Measurements from ENCODE around the gene CDX1. TPM values are rescaled to one million over a fixed set of nuclear protein-coding genes. Genes with fewer than 3 reads are reported as not detected.

Gene CDX1
- total and polyA plus RNA-seq, 5 donors from 2014 or later, result not detected

DNA sequence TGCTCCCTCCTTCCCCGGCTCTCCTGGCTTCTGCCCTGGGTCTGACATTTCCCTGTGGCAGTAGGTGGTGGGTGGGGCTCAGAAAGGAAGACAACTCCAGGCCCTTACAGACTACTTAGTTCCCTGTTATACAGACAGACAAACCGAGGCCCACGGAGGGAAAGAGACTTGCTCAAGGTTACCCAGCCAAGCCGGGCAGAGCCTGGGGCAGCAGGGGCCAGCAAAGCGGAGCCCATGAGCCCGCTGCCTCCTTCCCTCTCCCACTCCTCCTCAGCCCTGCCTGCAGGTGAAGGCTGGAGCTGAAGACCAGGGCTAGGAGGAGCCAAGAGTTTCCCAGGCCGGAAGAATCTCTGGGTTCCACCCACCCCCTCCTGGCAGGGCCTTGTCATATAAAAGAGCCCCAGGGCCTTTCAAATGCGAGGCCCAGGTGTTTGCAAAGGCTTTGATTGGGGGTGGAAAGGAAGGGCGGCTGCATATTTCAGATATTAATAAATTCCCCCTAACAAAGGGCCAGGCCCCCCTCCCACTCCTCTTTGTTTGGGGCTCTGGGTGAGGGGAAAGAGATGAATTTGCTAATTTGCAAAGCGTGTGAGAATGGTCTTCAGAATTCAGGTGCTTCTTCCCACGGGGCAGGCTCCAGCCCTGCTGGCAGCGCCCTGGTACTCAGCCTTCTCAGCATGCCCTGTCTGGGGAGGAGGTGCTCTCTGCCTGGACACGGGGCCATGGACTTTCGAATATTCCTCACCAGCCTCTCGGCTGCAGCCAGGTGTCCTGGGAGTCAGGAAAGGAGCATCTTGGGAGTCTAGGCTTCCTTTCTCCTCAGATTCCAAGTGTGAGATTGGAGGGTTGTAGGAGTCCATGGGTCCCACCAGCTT is 44.8 kb downstream of the CDX1 start:
- no peak overlapping the region for H3K27ac Mint-ChIP-seq
- peaks cover 14% of the 10 kb centered on the region for H3K27me3 Mint-ChIP-seq
- H3K9me3 Mint-ChIP-seq, result peaks cover 0 to 3% (median 0%) of the 10 kb centered on the region in 7 donors
- ATAC-seq (ENCODE audit: low read depth in 2 of 2) (no peak), DNase-seq (no peak)
- no peak overlapping the region for H3K4me3 Mint-ChIP-seq
- H3K36me3 ChIP-seq (ENCODE audit: control insufficient read depth, insufficient read depth, low read length), result no peaks in the 10 kb centered on the region
- H3K4me1 Mint-ChIP-seq, result peaks cover 0 to 15% (median 0%) of the 10 kb centered on the region in 4 donors
- H3K27ac ChIP-seq (ENCODE audit: insufficient read depth, low read length, poor library complexity, severe bottlenecking), result no peak overlapping the region
- H3K27me3 ChIP-seq (ENCODE audit: control insufficient read depth, insufficient read depth, low read length), result peaks cover 4% of the 10 kb centered on the region
- H3K9me3 ChIP-seq (ENCODE audit: control insufficient read depth in 2 of 2, low read length in 2 of 2), result no peaks in the 10 kb centered on the region
- H3K36me3 Mint-ChIP-seq, result no peaks in the 10 kb centered on the region
- H3K4me3 ChIP-seq (ENCODE audit: low read depth, low read length), result no peak overlapping the region
- peaks cover 4% of the 10 kb centered on the region for H3K4me1 ChIP-seq (ENCODE audit: control insufficient read depth, insufficient read depth, low read length, poor library complexity, severe bottlenecking)

GRCh38 chr5:150213530-150213929 is 47.0 kb downstream of the CDX1 start:
- H3K27ac ChIP-seq (ENCODE audit: insufficient read depth, low read length, poor library complexity, severe bottlenecking), result no peak overlapping the region
- H3K4me3 ChIP-seq (ENCODE audit: low read depth, low read length), result no peak overlapping the region
- H3K27me3 ChIP-seq (ENCODE audit: control insufficient read depth, insufficient read depth, low read length), result peaks cover under 1% of the 10 kb centered on the region
- DNase-seq (no peak), ATAC-seq (ENCODE audit: low read depth in 2 of 2) (no peak)
- H3K4me1 Mint-ChIP-seq, result peaks cover 0 to 11% (median 2%) of the 10 kb centered on the region in 4 donors
- H3K4me1 ChIP-seq (ENCODE audit: control insufficient read depth, insufficient read depth, low read length, poor library complexity, severe bottlenecking), result peaks cover 4% of the 10 kb centered on the region
- peaks cover 5% of the 10 kb centered on the region for H3K27me3 Mint-ChIP-seq
- no peaks in the 10 kb centered on the region for H3K36me3 ChIP-seq (ENCODE audit: control insufficient read depth, insufficient read depth, low read length)
- peaks cover 0 to 3% (median 0%) of the 10 kb centered on the region in 7 donors for H3K9me3 Mint-ChIP-seq
- no peaks in the 10 kb centered on the region for H3K36me3 Mint-ChIP-seq
- H3K4me3 Mint-ChIP-seq, result no peak overlapping the region
- H3K9me3 ChIP-seq (ENCODE audit: control insufficient read depth in 2 of 2, low read length in 2 of 2), result no peaks in the 10 kb centered on the region
- no peak overlapping the region for H3K27ac Mint-ChIP-seq

GRCh38 chr5:150214289-150214688 is 47.7 kb downstream of the CDX1 start:
- H3K27ac Mint-ChIP-seq, result no peak overlapping the region
- H3K9me3 ChIP-seq (ENCODE audit: control insufficient read depth in 2 of 2, low read length in 2 of 2), result no peaks in the 10 kb centered on the region
- DNase-seq (no peak), ATAC-seq (ENCODE audit: low read depth in 2 of 2) (no peak)
- H3K4me3 ChIP-seq (ENCODE audit: low read depth, low read length), result no peak overlapping the region
- peaks cover 0 to 4% (median 2%) of the 10 kb centered on the region in 4 donors for H3K4me1 Mint-ChIP-seq
- H3K27ac ChIP-seq (ENCODE audit: insufficient read depth, low read length, poor library complexity, severe bottlenecking), result no peak overlapping the region
- H3K36me3 ChIP-seq (ENCODE audit: control insufficient read depth, insufficient read depth, low read length), result no peaks in the 10 kb centered on the region
- no peak overlapping the region for H3K4me3 Mint-ChIP-seq
- peaks cover under 1% of the 10 kb centered on the region for H3K4me1 ChIP-seq (ENCODE audit: control insufficient read depth, insufficient read depth, low read length, poor library complexity, severe bottlenecking)
- no peaks in the 10 kb centered on the region for H3K36me3 Mint-ChIP-seq
- peaks cover 5% of the 10 kb centered on the region for H3K27me3 Mint-ChIP-seq
- peaks cover 0 to 2% (median 0%) of the 10 kb centered on the region in 7 donors for H3K9me3 Mint-ChIP-seq
- no peaks in the 10 kb centered on the region for H3K27me3 ChIP-seq (ENCODE audit: control insufficient read depth, insufficient read depth, low read length)

- peak overlapping the region in 1 of 3 donors; percentile 54 for H3K27ac Mint-ChIP-seq
- no peaks in the 10 kb centered on the region for H3K9me3 Mint-ChIP-seq
- H3K36me3 Mint-ChIP-seq, result no peaks in the 10 kb centered on the region
- DNase-seq (no peak), ATAC-seq (ENCODE audit: low read depth in 2 of 2) (no peak)
- Histone ChIP-seq H3K4me3 (ENCODE audit: low read depth, low read length) (no peak overlapping the region), H3K4me1 (ENCODE audit: control insufficient read depth, insufficient read depth, low read length, poor library complexity, severe bottlenecking) (no peaks in the 10 kb centered on the region), H3K27ac (ENCODE audit: insufficient read depth, low read length, poor library complexity, severe bottlenecking) (no peak overlapping the region), H3K9me3 (ENCODE audit: control insufficient read depth in 2 of 2, low read length in 2 of 2) (no peaks in the 10 kb centered on the region), H3K36me3 (ENCODE audit: control insufficient read depth, insufficient read depth, low read length) (no peaks in the 10 kb centered on the region), H3K27me3 (ENCODE audit: control insufficient read depth, insufficient read depth, low read length) (no peaks in the 10 kb centered on the region)
- H3K4me3 Mint-ChIP-seq, result no peak overlapping the region
- peaks cover 0 to 3% (median 1%) of the 10 kb centered on the region in 4 donors for H3K4me1 Mint-ChIP-seq
- peaks cover 5% of the 10 kb centered on the region for H3K27me3 Mint-ChIP-seq
Measured at GRCh38 chr5:150215979-150216944, 49.7 kb downstream of the CDX1 start.

GRCh38 chr5:150217038-150217437 is 50.5 kb downstream of the CDX1 start:
- Mint-ChIP-seq H3K4me3 (no peak overlapping the region), H3K27ac (peak overlapping the region in 1 of 3 donors; percentile 54), H3K4me1 (peaks cover 0 to 3% (median 1%) of the 10 kb centered on the region in 4 donors), H3K9me3 (no peaks in the 10 kb centered on the region), H3K36me3 (no peaks in the 10 kb centered on the region), H3K27me3 (peaks cover 5% of the 10 kb centered on the region)
- ATAC-seq (ENCODE audit: low read depth in 2 of 2) (no peak), DNase-seq (no peak)
- H3K36me3 ChIP-seq (ENCODE audit: control insufficient read depth, insufficient read depth, low read length), result no peaks in the 10 kb centered on the region
- no peaks in the 10 kb centered on the region for H3K9me3 ChIP-seq (ENCODE audit: control insufficient read depth in 2 of 2, low read length in 2 of 2)
- no peak overlapping the region for H3K27ac ChIP-seq (ENCODE audit: insufficient read depth, low read length, poor library complexity, severe bottlenecking)
- no peaks in the 10 kb centered on the region for H3K4me1 ChIP-seq (ENCODE audit: control insufficient read depth, insufficient read depth, low read length, poor library complexity, severe bottlenecking)
- no peaks in the 10 kb centered on the region for H3K27me3 ChIP-seq (ENCODE audit: control insufficient read depth, insufficient read depth, low read length)
- no peak overlapping the region for H3K4me3 ChIP-seq (ENCODE audit: low read depth, low read length)

DNA sequence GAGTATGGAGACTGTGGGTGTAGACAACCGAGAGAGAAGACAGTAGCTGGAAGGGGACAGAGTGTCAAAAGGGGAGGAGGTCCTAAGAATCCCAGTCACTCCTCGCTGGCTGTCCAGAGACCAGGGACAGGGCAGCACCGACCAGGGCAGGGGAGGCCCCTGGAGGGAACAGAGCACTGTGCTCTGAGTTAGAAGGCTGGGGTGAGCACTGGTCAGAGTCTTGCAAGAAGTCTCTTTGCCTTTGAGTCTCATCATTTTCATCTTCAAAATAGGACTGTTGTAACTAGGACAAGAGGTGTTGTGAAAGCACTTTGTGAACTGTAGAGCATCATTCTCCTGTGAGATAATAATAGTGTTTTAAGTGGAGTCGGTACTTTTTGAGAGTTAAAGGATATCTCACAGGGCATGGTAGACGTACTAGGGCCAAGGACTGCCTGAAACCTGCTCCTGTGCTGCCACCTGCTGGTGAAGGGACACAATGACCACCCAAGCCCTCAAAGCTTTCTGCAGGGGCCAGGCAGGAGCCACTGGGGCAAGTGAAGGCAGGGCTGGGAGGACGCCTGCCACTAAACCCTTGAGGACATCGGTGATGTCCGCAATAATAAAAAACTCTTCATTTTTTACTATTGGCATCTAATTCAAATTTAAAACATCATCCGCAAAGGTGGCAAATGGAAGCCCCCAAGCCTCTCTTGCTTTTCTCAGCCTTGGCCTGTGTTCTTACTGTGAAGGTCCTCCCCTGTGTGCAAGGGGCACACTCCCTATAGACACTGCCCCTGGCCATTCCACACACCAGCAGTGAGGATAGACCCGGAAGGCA is 51.5 kb downstream of the CDX1 start:
- Histone ChIP-seq H3K9me3 (ENCODE audit: control insufficient read depth in 2 of 2, low read length in 2 of 2) (no peaks in the 10 kb centered on the region), H3K27me3 (ENCODE audit: control insufficient read depth, insufficient read depth, low read length) (no peaks in the 10 kb centered on the region), H3K36me3 (ENCODE audit: control insufficient read depth, insufficient read depth, low read length) (no peaks in the 10 kb centered on the region), H3K4me1 (ENCODE audit: control insufficient read depth, insufficient read depth, low read length, poor library complexity, severe bottlenecking) (no peaks in the 10 kb centered on the region), H3K4me3 (ENCODE audit: low read depth, low read length) (no peak overlapping the region), H3K27ac (ENCODE audit: insufficient read depth, low read length, poor library complexity, severe bottlenecking) (no peak overlapping the region)
- Mint-ChIP-seq H3K4me1 (peaks cover 0 to 3% (median 1%) of the 10 kb centered on the region in 4 donors), H3K36me3 (no peaks in the 10 kb centered on the region), H3K4me3 (no peak overlapping the region), H3K9me3 (no peaks in the 10 kb centered on the region), H3K27me3 (peaks cover 5% of the 10 kb centered on the region), H3K27ac (no peak overlapping the region)
- ATAC-seq (ENCODE audit: low read depth in 2 of 2) (peak; percentile 66 to 75), DNase-seq (peak; percentile 56 to 78 (median 74))

- no peak for ATAC-seq (ENCODE audit: low read depth in 2 of 2)
- Mint-ChIP-seq H3K27ac (no peak overlapping the region), H3K4me1 (peaks cover 0 to 3% (median 1%) of the 10 kb centered on the region in 4 donors), H3K9me3 (no peaks in the 10 kb centered on the region), H3K27me3 (peaks cover 5% of the 10 kb centered on the region), H3K36me3 (no peaks in the 10 kb centered on the region), H3K4me3 (no peak overlapping the region)
- H3K9me3 ChIP-seq (ENCODE audit: control insufficient read depth in 2 of 2, low read length in 2 of 2), result no peaks in the 10 kb centered on the region
- H3K27ac ChIP-seq (ENCODE audit: insufficient read depth, low read length, poor library complexity, severe bottlenecking), result no peak overlapping the region
- no peak overlapping the region for H3K4me3 ChIP-seq (ENCODE audit: low read depth, low read length)
- no peaks in the 10 kb centered on the region for H3K27me3 ChIP-seq (ENCODE audit: control insufficient read depth, insufficient read depth, low read length)
- H3K36me3 ChIP-seq (ENCODE audit: control insufficient read depth, insufficient read depth, low read length), result no peaks in the 10 kb centered on the region
- no peaks in the 10 kb centered on the region for H3K4me1 ChIP-seq (ENCODE audit: control insufficient read depth, insufficient read depth, low read length, poor library complexity, severe bottlenecking)
- DNase-seq, result no peak
Measured at GRCh38 chr5:150218693-150219035, 52.1 kb downstream of the CDX1 start.

All from CD4-positive, CD25-positive, alpha-beta regulatory T cell (primary cell).